AG09309 (cell line): Measurements from ENCODE around the gene UBR7.

Experiments used
- DNase-seq: peaks from one replicate; pipeline ENCODE4 v3.0.0-alpha.2; 2010; ENCODE audit warnings: low read depth
- H3K4me3 ChIP-seq: 2 replicates; pipeline ENCODE4 v1.5.1; 2011; ENCODE audit warnings: mild to moderate bottlenecking, low read depth, low read length, moderate library complexity; ENCODE audit not compliant: control insufficient read depth
- TF ChIP-seq, protein P1 (sequence below): IDR thresholded peaks from 2 replicates; pipeline ENCODE4 v1.5.1; 2011; ENCODE audit warnings: mild to moderate bottlenecking, low read depth, low read length, inconsistent platforms; ENCODE audit not compliant: insufficient read depth, control insufficient read depth; ENCODE audit errors: missing control alignments

UBR7 gene

DNA sequence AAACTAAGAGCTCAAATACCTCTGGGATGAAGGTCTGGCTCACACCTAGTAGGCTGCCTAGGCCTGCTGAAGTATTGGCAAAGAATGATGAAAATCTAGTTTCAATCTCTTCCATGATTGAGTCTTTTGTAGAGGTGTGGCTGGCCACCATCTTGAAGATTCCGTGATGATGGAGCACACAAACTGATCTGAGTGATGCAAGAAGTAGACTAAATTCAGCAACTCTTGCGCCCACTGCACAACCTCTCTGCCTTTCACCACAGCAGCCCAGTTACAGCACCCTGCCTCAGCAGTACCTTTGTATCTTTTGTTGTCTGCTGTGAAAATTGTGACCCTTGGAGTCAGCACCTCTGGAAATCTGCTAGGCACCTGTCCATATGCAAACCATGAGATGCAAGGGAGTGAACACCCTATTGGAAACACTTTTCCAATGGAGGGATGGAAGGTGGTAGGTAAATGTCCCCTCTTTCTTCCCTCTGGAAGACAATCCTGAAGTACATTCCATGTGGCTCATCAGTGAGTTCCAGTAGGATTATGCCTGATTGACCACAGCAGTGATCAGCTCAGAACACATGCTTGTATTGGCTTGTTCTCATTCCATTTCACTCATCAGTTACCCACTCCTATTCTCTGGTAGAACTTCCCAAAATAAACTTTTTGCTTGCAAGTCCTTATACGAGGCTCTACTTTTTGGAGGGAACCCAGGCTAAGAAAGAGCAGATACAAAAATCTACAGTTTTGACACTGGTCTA is 67.2 kb downstream of the UBR7 start:
- DNase-seq = no peak
- TF ChIP-seq, protein P1, sequence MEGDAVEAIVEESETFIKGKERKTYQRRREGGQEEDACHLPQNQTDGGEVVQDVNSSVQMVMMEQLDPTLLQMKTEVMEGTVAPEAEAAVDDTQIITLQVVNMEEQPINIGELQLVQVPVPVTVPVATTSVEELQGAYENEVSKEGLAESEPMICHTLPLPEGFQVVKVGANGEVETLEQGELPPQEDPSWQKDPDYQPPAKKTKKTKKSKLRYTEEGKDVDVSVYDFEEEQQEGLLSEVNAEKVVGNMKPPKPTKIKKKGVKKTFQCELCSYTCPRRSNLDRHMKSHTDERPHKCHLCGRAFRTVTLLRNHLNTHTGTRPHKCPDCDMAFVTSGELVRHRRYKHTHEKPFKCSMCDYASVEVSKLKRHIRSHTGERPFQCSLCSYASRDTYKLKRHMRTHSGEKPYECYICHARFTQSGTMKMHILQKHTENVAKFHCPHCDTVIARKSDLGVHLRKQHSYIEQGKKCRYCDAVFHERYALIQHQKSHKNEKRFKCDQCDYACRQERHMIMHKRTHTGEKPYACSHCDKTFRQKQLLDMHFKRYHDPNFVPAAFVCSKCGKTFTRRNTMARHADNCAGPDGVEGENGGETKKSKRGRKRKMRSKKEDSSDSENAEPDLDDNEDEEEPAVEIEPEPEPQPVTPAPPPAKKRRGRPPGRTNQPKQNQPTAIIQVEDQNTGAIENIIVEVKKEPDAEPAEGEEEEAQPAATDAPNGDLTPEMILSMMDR = no peak
- no peak overlapping the region for H3K4me3 ChIP-seq

DNA sequence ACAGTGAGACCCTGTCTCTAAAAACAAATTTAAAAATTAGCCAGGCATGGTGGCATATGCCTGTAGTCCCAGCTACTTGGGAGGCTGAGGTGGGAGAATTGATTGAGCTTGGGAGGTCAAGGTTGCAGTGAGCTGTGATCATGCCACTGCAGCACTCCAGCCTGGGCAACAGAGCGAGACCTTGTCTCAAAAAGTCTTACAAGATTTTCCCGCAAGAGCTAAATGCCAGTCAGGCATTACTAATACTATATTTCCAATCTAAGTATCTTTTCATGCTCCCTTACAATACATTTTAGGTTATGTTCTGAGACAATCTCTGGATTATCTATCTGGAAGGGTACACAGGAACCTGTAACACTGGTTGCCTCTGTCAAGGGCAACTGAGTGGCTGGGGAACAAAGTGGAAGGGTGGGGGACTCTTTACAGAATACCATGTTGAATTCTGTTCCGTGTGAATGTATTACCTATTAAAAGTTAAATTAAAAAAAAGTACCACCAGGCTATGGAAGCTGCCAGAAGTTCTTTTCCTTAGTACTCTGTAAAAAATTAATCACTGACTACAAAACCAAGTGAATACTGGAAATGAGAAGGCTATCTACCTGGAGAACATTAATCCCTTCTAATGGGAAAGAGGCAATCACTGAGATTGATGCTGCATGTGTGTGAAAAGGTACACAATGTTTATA is 69.1 kb downstream of the UBR7 start:
- TF ChIP-seq, protein P1 = no peak
- DNase-seq = no peak
- H3K4me3 ChIP-seq = no peak overlapping the region
